HEK293T (cell line): ENCODE results near the gene ID1.

Source experiments
- CTBP1 ChIP-seq: fragments of 450-650 bp; IDR thresholded peaks from 2 replicates; pipeline ENCODE4 v1.6.1; 2016; ENCODE audit warnings: borderline replicate concordance
- FOXA1 ChIP-seq: fragments of 450-650 bp; IDR thresholded peaks from 2 replicates; pipeline ENCODE4 v1.6.1; 2016; ENCODE audit warnings: mild to moderate bottlenecking
- FOXM1 ChIP-seq: fragments of 450-650 bp; IDR thresholded peaks from 2 replicates; pipeline ENCODE4 v1.6.1; 2017; ENCODE audit warnings: mild to moderate bottlenecking, borderline replicate concordance
- LEF1 ChIP-seq: fragments of 450-650 bp; IDR thresholded peaks from 2 replicates; pipeline ENCODE4 v1.6.1; 2017; ENCODE audit warnings: mild to moderate bottlenecking, borderline replicate concordance
- NFRKB ChIP-seq: fragments of 450-650 bp; IDR thresholded peaks from 2 replicates; pipeline ENCODE4 v1.6.1; 2016; ENCODE audit warnings: mild to moderate bottlenecking, moderate library complexity
- SUZ12 ChIP-seq: fragments of 450-650 bp; IDR thresholded peaks from 2 replicates; pipeline ENCODE4 v1.6.1; 2016; ENCODE audit warnings: mild to moderate bottlenecking
- ZNF384 ChIP-seq: fragments of 450-650 bp; IDR thresholded peaks from 2 replicates; pipeline ENCODE4 v1.6.1; 2016

DNA sequence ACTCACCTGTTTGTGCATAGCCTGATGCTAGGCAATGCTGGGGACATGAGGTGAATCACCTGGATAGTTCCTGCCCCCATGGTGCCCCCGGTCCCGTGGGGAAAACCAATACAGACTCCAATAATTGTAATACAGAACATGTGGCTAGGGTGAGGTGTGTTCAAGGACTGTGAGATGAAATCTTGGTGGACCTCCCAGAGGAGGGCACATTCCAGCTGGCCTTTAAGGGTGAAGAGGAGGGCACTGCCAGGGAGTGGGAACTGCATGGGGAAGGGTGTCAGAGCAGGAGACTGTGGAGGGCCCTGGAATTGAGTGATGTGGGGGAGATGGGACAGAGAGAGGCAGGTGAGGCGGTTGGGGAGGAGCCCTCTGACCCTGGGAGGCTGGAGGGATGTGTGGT lies 35.2 kb downstream of the ID1 start:
- TF ChIP-seq FOXM1 = no peak
- no peak for TF ChIP-seq NFRKB
- TF ChIP-seq FOXA1 = no peak
- no peak for TF ChIP-seq ZNF384
- no peak for TF ChIP-seq LEF1
- TF ChIP-seq CTBP1 = no peak
- TF ChIP-seq SUZ12 = no peak
